Lower lobe of right lung (tissue), 2 donors: ENCODE measurements around the gene LNPEP. TPM values are rescaled to one million over a fixed set of nuclear protein-coding genes. Genes with fewer than 3 reads are reported as not detected.
A peak's percentile ranks its signal among the peaks of the same experiment; 100 is the strongest.

Source experiments
- ATAC-seq, 2 donors: fragments of 200-7000 bp; cut with Tn5 transposase; one replicate each; pipeline ENCODE4 v1.9.1; 2020 to 2022; ENCODE audit warnings: mild to moderate bottlenecking in 2 of 2, moderate library complexity in 2 of 2
- DNase-seq: peaks from one replicate; pipeline ENCODE4 v3.0.0-alpha.2; 2020
- H3K27ac ChIP-seq: fragments of 200-600 bp; one replicate; pipeline ENCODE4 v1.8.0; 2022
- H3K27me3 ChIP-seq: fragments of 200-600 bp; one replicate; pipeline ENCODE4 v1.8.0; 2022; ENCODE audit warnings: low read depth
- H3K36me3 ChIP-seq: fragments of 200-600 bp; one replicate; pipeline ENCODE4 v1.8.0; 2022; ENCODE audit warnings: mild to moderate bottlenecking
- H3K4me1 ChIP-seq: fragments of 200-600 bp; one replicate; pipeline ENCODE4 v1.8.0; 2022
- H3K4me3 ChIP-seq: fragments of 200-600 bp; one replicate; pipeline ENCODE4 v1.8.0; 2022; ENCODE audit warnings: mild to moderate bottlenecking
- H3K9me3 ChIP-seq: fragments of 200-600 bp; one replicate; pipeline ENCODE4 v1.8.0; 2022
- intact Hi-C: fragments of 100-400 bp; cut with DNase I; formaldehyde crosslinking; loops from one replicate; pipeline ENCODE4 v1.11.0; 2022
- long read RNA-seq: library from polyadenylated mRNA; unstranded; transcript quantifications from one replicate; pipeline ENCODE4 v2.0.0, GENCODE V29; 2021
- total RNA-seq: library from RNA; stranded (reverse); fragmentation: NEBNext Ultra II Directional; extraction: Animal tissue kit (Norgen Biotek cat#: 25700); gene quantifications from one replicate; pipeline ENCODE4 v1.2.1, GENCODE V29; 2021
- TF ChIP-seq, protein P1 (sequence below): fragments of 200-600 bp; IDR thresholded peaks from one replicate; pipeline ENCODE4 v1.8.0; 2022; ENCODE audit warnings: antibody characterized with exemption, mild to moderate bottlenecking
- donor health status: DM: no; HTN: yes; CAD: no; lungs with severe emphysema.

LNPEP gene
- 59.6 TPM for total RNA-seq
- long read RNA-seq, full-length matches to known transcripts, result 11 of 35 reads
- long read RNA-seq, partial matches to known transcripts, result 6 of 35 reads
- long read RNA-seq, other reads (novel, unspliced or antisense), result 18 of 35 reads

DNA sequence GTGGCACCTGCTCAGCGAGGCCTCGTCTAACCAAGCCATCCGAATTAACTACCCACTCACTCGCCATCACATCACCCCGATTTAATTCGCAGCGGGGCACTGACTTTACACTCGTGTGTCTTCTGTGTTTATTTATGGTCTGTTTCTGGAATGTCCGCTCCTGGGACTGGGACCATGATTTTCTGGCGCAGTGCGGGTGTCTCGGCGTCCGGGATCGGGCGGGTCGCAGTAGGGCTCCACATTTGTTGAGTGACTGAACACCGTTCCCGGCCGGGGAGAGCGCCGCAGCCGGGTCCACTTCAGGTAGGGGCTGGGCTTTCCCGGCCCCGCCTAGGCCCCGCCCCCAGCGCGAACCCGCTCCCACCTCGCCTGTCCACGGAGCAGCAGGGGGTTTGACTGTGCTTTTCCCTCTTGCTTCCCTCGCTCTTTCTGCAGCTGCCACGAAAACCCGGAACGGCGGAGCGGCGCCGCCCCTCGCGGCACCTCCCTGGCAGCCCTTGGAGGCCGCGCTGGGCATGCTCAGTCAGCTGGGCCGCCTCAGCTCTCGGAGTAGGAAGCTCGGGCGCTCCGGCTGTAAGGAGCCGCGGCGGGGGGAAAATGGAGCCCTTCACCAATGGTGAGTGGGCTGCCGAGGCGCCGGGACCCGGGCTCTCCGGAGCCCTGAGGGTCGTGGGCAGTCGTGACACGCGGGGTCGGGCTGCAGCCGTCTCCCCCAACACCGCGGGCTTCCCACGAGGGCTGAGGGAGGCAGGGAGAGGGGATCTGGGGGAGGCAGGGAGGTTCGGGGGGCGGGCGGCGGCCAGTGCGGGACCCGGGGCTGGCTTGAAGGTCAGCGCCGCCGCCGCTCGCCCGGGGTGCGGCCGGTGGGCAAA lies at the start of gene LNPEP:
Gene LNPEP (plus strand): TSS at position 522 of the 872 bp plus-strand sequence. CDS start 76 bp downstream, at position 598.
- Histone ChIP-seq H3K27ac (peak within 1 kb of the TSS; percentile 95), H3K4me3 (peak within 1 kb of the TSS; percentile 93), H3K36me3 (no peaks in the 10 kb centered on the region), H3K27me3 (no peaks in the 10 kb centered on the region), H3K4me1 (peaks cover 50% of the 10 kb centered on the region), H3K9me3 (no peaks in the 10 kb centered on the region)
- intact Hi-C loops, result no loop called here
- ATAC-seq (peak; percentile 94), DNase-seq (peak; percentile 97)
- TF ChIP-seq, protein P1, sequence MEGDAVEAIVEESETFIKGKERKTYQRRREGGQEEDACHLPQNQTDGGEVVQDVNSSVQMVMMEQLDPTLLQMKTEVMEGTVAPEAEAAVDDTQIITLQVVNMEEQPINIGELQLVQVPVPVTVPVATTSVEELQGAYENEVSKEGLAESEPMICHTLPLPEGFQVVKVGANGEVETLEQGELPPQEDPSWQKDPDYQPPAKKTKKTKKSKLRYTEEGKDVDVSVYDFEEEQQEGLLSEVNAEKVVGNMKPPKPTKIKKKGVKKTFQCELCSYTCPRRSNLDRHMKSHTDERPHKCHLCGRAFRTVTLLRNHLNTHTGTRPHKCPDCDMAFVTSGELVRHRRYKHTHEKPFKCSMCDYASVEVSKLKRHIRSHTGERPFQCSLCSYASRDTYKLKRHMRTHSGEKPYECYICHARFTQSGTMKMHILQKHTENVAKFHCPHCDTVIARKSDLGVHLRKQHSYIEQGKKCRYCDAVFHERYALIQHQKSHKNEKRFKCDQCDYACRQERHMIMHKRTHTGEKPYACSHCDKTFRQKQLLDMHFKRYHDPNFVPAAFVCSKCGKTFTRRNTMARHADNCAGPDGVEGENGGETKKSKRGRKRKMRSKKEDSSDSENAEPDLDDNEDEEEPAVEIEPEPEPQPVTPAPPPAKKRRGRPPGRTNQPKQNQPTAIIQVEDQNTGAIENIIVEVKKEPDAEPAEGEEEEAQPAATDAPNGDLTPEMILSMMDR, result no peak

DNA sequence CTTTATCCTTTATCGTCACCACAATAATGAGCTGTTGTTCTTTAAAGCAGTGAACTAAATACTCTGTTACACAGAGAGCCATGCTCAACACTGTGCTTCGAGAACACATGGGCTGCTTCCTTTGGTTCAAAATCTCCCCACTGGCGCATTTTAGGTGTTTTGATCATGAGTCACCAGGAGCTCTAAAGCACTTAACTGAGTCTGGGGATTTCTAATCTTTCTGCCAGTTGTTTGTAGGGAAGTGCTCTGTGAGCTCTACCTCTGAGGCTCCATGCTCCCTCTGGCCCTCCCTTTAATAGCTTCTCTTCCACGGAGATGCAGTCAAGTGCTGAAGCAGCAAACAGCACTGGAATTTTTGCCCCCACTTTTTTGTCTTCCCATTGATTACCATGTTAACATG lies 42.5 kb upstream of the LNPEP start:
- peaks cover 80% of the 10 kb centered on the region for H3K36me3 ChIP-seq

DNA sequence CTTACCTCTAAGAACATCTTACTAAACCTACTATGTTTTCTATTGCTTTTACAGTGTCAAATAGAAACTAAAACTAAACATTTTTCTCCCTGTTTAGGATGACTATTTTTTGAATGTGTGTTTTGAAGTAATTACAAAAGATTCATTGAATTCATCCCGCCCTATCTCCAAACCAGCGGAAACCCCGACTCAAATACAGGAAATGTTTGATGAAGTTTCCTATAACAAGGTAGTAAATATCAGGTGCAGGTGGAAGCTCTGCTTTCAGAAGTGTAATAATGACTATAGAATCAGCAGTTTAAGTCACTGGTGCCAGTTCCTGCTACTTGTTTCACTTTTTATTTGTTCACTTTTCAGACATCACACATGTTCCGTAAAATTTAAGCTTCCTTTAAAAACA lies 39.6 kb upstream of the LNPEP start:
- peaks cover 69% of the 10 kb centered on the region for H3K36me3 ChIP-seq
- no peaks in the 10 kb centered on the region for H3K9me3 ChIP-seq
- DNase-seq (no peak), ATAC-seq (no peak)
- no peak overlapping the region for H3K27ac ChIP-seq
- no peaks in the 10 kb centered on the region for H3K4me1 ChIP-seq
- no peaks in the 10 kb centered on the region for H3K27me3 ChIP-seq
- H3K4me3 ChIP-seq, result no peak overlapping the region
- intact Hi-C loops, result no loop called here
- TF ChIP-seq, protein P1, result no peak

More for the DNA sequence above, 42.5 kb upstream of the LNPEP start:
- no peaks in the 10 kb centered on the region for H3K27me3 ChIP-seq
- TF ChIP-seq, protein P1, result no peak
- H3K9me3 ChIP-seq, result no peaks in the 10 kb centered on the region
- peak; percentile 59 to 69 for ATAC-seq
- H3K27ac ChIP-seq, result no peak overlapping the region
- no peak overlapping the region for H3K4me3 ChIP-seq
- H3K4me1 ChIP-seq, result no peaks in the 10 kb centered on the region
- DNase-seq, result no peak
- intact Hi-C loops, result no loop called here

DNA sequence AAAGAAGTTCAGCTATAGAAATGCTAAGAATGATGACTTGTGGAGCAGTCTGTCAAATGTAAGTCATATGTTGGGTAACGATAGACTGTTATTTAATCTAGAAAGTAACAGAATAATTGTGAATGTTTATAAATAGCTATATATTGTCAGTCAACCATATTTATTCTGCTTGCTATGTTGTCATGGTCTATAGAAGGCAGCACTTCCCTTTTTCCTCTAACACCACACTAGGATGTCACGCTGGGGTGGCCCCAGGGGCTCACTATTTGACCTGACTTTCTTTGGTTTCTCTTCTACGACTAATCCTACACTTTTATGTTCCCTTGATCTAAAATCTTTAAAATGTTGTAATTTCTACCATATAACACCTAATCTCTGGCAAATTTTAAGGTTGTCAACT lies 39.1 kb upstream of the LNPEP start:
- peaks cover 73% of the 10 kb centered on the region for H3K36me3 ChIP-seq
- intact Hi-C loops, result no loop called here
- no peak overlapping the region for H3K4me3 ChIP-seq
- no peak overlapping the region for H3K27ac ChIP-seq
- no peaks in the 10 kb centered on the region for H3K4me1 ChIP-seq
- DNase-seq (peak; percentile 61), ATAC-seq (peak; percentile 52 to 78)
- TF ChIP-seq, protein P1, result no peak
- no peaks in the 10 kb centered on the region for H3K27me3 ChIP-seq
- H3K9me3 ChIP-seq, result no peaks in the 10 kb centered on the region

DNA sequence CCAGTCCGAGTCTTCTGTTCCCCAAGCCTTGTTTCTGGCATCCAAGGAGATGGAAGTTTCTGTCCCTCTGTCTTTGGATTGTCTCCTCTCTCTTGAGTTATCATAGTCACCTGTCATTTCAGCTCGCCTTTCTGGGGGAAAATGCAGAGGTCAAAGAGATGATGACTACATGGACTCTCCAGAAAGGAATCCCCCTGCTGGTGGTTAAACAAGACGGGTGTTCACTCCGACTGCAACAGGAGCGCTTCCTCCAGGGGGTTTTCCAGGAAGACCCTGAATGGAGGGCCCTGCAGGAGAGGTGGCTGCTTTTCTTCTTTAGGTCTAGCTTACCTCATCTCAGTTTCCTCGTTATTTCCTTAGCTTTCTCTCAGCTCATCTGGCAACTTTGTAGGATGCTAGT lies 34.5 kb upstream of the LNPEP start:
- peaks cover 56% of the 10 kb centered on the region for H3K36me3 ChIP-seq
- DNase-seq (no peak), ATAC-seq (no peak)
- no peak overlapping the region for H3K4me3 ChIP-seq
- H3K27me3 ChIP-seq, result no peaks in the 10 kb centered on the region
- TF ChIP-seq, protein P1, result no peak
- H3K4me1 ChIP-seq, result no peaks in the 10 kb centered on the region
- H3K9me3 ChIP-seq, result no peaks in the 10 kb centered on the region
- H3K27ac ChIP-seq, result no peak overlapping the region
- intact Hi-C loops, result no loop called here
